Stimulated activated CD4-positive, alpha-beta T cell treated with anti-CD3 and anti-CD28 coated beads, Interleukin-15, amount 100 ng/mL, for 24 hours (primary cell): ENCODE measurements around the gene GTF2A1L.
A peak's percentile ranks its signal among the peaks of the same experiment; 100 is the strongest.
"Not testable (repeated sequence)": the region's sequence is repeated elsewhere in the genome, so short reads cannot be mapped to it uniquely, and the experiment has no call there.

Experiments
- DNase-seq: peaks from one replicate; pipeline ENCODE4 v3.0.0-alpha.2; 2020

The GTF2A1L gene, protein sequence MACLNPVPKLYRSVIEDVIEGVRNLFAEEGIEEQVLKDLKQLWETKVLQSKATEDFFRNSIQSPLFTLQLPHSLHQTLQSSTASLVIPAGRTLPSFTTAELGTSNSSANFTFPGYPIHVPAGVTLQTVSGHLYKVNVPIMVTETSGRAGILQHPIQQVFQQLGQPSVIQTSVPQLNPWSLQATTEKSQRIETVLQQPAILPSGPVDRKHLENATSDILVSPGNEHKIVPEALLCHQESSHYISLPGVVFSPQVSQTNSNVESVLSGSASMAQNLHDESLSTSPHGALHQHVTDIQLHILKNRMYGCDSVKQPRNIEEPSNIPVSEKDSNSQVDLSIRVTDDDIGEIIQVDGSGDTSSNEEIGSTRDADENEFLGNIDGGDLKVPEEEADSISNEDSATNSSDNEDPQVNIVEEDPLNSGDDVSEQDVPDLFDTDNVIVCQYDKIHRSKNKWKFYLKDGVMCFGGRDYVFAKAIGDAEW

GRCh38 chr2:48617618-48618017, at the start of gene GTF2A1L:
Gene GTF2A1L (plus strand): TSS chr2:48617856. CDS start chr2:48617875, 19 bp downstream.
- no peak for DNase-seq

- DNase-seq = no peak
Observed at GRCh38 chr2:48568547-48568946, 49.1 kb upstream of the GTF2A1L start.

DNA sequence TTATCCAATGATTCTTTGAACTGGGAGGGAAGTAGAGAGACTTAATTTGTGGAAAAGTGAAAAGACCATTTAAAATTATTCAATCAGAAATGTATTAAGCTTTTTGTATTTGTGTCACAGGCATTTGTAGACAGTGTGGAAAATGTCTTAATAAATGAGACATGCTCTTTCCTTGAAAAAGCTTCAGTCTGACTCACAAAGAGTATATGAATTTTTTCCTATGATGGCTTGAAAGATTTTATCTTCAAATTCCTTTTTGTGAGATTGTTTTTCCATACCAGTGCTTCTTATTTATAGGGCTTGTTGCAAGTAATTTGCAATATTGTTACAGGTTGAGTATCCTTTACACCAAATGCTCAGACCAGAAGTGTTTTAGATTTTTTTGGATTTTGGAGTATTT, 48.2 kb upstream of the GTF2A1L start:
- no peak for DNase-seq

DNA sequence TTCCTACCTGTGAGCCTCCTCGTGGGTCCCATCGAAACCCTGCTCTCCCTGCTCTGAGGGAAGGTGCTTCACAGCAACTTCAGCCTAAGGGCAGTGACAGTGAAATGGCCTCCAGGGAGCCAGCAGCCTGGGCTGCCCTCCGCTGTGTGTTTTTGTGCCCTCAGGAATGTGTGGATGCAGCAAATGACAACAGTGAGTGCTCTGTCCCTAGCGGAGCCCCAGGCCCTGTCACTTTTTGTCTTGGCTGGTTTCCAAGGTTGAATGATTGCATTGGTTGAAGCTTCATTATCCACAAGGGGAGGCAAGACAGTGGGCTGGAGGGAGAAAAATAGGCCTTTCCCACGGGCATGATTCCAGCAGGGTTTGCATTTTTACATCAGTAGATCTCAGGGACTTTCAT, 44.8 kb upstream of the GTF2A1L start:
- DNase-seq = no peak

DNA sequence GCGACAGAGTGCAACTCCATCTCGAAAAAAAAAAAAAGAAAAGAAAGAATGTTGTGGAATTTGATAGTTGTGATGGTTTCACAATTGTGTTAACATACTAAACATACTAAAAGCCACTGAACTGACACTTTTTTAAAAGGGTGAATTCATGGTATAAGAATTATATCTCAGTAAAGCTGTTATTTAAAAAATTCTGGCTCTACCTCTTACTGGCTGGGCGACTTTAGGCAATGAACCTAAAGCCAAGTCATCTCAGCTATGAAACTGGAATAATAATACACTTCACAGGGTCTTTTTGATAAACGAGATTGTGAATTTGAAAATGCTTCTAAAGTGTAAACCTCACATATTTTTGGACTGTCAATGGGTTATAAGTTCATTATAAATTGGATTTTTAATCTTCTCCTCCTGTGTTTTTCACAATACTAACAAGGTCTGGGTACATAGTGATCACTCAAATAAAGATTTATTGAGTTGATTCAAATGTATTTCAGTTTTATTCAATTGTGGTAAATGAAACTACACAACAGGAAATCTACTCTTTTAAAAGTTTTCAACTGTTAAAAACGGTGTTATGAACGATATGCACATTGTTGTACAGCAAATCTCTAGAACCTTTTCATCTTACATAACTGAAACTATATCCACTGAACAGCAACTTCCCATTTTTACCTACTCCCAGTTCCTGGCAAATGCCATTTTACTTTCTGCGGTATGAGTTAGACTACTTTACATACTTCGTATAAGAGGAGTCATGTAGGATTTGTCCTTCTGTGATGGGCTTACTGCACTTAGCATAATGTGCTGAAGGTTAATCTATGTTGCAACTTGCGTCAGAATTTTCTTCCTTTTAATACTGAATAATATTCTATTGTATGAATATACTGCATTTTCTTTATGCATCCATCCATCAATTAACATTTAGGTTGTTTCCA, 43.0 kb upstream of the GTF2A1L start:
- no peak for DNase-seq

DNA sequence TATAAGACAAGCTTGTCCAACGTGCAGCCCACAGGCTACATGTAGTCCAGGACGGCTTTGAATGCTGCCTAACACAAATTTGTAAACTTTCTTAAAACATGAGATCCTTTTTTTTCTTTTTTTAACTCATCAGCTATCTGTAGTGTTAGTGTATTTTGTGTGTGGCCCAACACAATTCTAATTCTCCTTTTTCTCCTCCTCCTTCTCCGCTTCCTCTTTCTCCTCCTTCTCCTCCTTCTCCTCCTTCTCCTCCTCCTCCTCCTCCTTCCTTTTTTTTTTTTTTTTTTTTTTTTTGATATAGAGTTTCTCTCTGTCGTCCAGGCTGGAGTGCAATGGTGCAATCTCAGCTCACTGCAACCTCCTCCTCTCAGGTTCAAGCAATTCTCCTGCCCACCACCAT, 39.3 kb upstream of the GTF2A1L start:
- no peak for DNase-seq

DNA sequence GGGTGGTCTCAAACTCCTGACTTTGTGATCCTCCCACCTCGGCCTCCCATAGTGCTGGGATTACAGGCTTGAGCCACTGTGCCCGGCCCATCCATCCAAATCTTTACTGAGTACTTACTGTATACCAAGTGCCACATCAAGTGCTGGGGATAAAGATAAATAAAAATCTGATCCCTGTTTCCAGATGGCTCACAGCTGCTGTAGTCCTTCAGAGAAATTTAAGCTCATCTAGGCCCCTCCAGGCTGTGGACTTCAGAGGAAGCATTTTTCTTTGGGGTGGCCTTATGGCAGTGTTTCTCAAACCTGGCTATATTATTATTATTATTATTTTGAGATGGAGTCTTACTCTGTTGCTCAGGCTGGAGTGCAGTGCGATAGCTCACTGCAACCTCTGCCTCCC, 33.7 kb upstream of the GTF2A1L start:
- DNase-seq = no peak

DNA sequence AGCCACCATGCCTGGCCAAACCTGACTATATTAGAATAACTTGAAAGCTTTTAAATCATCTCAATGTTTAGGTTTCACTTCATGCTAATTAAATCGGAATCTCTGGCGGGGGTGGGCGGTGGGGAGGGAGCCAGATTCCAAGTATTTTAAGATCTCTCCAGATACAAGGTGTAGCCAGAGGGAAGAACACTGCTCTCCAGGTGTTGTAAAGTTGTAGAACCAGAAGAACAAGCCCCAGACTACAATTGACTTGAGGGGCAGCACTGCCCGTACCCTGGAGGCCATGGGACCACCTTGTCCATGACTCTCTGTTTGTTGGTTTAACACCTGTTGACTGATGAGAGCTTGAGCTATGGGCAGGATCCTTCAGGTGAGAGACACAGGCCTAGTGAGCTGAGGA, 33.1 kb upstream of the GTF2A1L start:
- no peak for DNase-seq

DNA sequence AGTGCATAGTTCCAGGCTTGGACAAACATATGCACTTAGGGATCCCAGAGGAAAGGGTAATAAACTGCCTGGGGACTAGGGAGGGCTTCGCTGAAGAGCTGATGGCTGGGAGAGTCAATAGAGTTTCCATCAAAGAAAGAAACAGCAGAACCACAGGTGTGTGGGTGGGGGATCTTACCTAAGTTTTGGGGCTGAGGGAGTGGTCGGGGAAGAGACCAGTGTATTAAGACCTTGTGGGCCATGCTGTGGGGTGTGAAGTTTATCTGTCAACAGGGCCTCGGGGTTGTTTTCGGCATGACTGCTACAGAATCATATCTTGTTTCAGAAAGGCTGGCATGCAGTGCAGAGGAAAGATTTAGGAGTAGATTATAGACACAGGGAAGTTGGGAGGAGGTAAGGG, 31.2 kb upstream of the GTF2A1L start:
- peak; percentile 3 for DNase-seq

- no peak for DNase-seq
Observed at GRCh38 chr2:48587560-48587959, 30.1 kb upstream of the GTF2A1L start.

- DNase-seq = no peak
Observed at GRCh38 chr2:48587961-48588360, 29.7 kb upstream of the GTF2A1L start.

DNA sequence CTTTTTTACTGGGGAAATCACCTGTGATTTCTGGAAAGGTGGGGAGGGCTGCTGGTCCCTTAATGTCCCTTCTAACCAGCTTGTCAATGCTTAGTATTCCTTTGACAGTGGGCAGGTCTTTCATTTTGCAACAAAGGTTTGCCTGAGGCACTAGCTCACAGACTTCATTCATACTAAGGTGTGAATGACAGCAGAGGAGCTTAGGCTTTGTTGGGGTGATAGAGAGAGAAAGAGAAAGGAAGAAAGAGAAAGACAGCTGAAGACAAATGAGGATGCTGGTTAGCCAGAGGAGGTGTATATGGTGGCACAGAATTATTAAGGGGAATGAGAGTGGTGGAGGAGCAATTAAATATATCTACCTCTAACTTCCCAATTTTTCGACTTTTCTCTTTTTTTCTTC, 28.9 kb upstream of the GTF2A1L start:
- DNase-seq = no peak

DNA sequence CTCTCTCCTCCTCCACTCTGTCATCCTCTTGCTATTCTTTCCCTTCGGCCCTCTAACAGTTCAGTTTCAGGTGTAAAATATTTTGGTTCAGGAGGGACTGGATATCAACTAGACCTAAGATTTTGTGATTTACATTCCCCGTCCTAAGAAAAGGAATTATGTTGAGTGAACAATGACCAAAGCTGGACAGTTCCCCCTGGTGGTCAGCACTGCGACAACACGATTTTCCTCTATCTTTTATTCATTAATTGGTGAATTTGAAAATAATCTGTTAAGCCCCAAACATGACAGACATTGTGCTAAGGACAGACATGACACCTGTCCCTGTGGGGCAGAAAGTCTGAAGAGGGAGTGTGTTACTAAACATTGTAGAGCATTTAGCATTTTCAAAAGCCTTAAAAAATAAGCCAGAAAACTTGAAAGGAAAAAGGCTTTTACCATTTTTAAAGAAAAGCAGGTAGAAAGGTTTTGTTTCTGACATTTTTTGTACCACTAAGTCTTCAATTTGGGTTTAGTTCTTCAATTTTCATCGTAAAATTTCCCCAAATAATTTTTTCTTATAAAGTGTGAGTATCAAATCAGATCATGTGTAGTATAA, 28.4 kb upstream of the GTF2A1L start:
- peak; percentile 17 for DNase-seq

GRCh38 chr2:48590017-48590416, 27.6 kb upstream of the GTF2A1L start:
- no peak for DNase-seq

- no peak for DNase-seq
Observed at GRCh38 chr2:48592067-48592466, 25.6 kb upstream of the GTF2A1L start.

DNA sequence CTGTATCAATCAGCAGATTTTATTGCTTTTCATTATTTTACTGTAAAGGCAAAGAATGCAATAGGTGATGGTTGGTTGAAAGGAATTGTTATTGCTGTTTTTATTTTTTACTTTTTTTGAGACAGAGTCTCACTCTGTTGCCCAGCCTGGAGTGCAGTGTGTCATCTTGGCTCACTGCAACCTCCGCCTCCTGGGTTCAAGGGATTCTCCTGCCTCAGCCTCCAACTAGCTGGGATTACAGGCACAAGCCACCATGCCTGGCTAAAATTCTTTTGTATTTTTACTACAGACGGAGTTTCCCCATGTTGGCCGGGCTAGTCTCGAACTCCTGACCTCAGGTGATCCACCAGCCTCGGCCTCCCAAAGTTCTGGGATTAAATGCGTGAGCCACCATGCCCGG, 20.9 kb upstream of the GTF2A1L start:
- not testable (repeated sequence) for DNase-seq

DNA sequence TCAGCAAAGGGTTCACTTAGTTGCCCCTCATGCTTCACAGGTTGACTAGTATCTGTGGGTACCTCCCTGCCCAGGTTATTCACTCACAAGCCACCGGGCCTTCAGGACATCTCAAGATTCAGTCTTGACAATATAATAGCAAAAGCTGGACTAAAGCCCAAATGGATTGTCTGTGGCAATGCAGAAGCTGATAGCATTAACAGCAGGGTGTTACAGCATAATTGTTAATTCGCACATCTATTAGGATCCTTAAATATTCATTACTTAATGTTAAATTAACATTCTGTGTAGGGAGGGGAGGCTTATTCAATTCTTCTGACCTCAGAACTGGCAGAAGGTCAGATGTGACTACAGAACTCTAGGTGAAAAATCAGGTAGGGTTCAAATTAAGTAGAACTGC, 20.2 kb upstream of the GTF2A1L start:
- DNase-seq = no peak

DNA sequence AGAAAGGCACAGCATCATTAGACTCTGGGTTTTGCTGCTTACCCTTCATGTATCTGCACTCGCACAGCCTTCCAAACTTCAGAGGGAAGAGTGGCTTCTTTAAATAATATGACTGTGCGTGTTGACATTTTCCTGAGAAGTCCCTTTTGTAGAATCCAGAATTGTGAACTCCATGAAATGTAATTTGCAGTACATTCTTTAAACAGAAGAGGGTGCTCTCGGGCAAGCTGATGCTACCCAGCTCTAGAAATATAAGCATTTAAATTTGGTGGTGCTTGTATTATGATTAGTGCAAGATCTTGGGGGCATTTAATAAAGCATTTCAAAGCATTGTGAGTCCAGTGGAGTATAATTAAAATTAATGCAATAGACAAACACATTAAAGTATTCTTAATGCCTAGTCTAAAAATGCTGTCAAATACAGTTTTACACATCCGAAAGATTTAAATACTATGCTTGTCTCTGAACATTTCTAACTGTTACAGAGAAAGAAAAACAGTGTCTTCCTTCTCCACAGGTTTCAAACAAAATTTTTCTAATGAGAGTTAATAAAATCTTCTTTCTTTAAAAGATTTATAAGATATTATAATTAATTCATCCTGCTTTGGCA, 17.3 kb upstream of the GTF2A1L start:
- no peak for DNase-seq

GRCh38 chr2:48600917-48601316, 16.7 kb upstream of the GTF2A1L start:
- DNase-seq = no peak

DNA sequence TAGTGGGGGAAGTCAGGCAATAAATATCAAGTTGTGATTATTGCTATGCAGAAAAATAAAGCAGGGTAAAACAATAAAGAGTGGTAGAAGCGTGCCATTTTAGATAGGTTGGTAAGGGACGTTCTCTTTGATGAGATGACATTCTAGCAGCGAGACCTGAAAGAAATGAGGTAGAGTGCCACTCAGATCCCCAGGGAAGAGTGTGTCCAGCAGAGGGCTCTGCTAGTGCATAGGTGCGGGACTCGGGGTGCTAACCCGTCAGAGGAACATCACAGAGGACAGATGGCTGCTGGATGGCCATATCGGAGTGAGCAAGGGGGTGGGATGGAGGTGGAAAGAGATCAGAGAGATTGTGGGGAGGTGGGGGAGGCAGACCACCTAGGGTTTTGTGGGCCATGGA, 16.3 kb upstream of the GTF2A1L start:
- peak; percentile 22 for DNase-seq

DNA sequence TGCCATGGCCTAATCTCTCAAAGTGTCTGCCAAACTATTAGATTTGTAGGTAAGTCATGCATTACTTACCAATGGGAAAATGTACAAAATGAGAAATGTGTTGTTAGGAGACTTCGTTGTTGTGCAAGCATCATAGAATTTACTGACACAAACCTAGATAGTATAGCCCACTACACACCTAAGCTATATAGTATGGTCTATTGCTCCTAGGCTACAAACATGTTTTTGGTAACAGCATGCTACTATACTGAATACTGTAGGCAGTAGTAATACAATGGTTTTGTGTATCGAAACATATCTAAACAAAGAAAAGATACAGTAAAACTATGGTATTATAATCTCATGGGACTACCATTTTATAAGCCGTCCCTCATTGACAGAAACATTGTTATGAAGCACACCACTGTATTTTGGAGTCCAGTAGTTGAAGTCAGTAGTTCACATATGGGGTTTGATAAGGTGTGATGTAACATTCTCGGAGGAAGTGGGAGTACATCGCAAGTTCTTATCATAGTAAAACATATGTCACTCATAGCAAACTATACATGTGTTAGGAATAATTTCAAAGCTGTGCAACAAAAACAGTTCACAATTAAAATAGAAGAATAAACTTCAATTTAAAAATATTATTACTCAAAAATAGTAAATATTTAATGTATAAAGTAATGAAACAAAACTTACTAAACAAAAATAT, 12.0 kb upstream of the GTF2A1L start:
- no peak for DNase-seq

DNA sequence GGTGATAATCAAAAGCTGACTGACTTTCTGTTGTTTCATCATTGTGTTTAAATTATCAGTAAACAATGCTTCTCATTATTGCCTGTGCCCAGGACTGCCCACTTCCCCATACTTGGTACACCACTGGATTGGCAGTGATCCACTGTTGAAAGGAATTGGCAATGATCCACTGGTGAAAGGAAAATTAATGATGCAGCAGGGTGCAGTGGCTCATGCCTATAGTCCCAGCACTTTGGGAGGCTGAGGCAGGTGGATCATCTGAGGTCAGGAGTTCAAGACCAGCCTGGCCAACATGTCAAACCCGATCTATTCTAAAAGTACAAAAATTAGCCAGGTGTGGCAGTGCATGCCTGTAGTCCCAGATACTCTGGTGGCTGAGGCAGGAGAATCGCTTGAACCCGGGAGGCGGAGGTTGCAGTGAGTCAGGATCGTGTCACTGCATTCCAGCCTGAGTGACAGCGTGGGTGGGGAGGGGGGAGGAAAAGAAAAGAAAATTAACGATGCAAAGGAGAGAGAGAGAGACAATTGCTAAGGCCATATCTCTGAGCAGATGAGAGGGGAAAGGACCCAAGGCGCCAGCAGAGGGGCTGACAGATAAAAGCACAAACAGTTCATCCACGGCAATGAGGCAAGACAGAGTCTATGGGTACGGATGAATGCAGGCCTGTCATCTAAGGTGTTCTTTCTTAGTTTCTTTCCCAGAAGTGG, 10.2 kb upstream of the GTF2A1L start:
- no peak for DNase-seq
